ENCODE measurements around the gene CD82.

DNA sequence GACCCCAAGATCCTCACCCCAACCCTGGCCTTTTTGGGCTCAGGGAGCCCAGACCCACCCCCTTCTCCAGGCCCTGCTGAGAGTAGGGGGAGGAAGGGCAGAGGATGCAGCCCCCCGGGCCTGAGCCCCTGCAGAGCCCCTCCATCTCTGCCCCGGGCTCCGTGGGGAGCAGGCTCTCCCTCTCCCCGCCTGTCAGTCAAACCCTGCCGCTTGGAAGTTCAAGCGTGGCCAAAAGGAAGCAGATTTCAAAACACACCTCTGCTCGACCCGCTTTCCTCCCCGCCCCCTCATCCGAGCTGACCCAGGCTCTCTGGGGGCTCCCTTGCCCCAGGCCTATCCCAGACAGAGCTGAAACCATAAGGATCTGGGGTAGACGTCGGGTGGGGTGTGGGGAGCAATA, 39.0 kb upstream of the CD82 start:
- TF ChIP-seq POLR2AphosphoS5 (IDR thresholded peaks at IDR 0.05; ENCODE audit: low read depth, low read length) (no peak), GABPA (IDR thresholded peaks at IDR 0.05; ENCODE audit: low read depth) (no peak), USF2 (IDR thresholded peaks at IDR 0.05; ENCODE audit: borderline replicate concordance, low read depth, low read length) (no peak), TAF1 (IDR thresholded peaks at IDR 0.05; ENCODE audit: borderline replicate concordance, low read depth, low read length) (no peak), RFX5 (IDR thresholded peaks at IDR 0.05; ENCODE audit: low read length) (no peak), ELF1 (IDR thresholded peaks at IDR 0.05) (no peak), EP300 (IDR thresholded peaks at IDR 0.05; ENCODE audit: borderline replicate concordance in 1 of 2, low read depth in 1 of 2, low read length in 1 of 2) (no peak), PBX3 (IDR thresholded peaks at IDR 0.05) (no peak), FOXM1 (IDR thresholded peaks at IDR 0.05; ENCODE audit: low read depth) (no peak), MEF2A (IDR thresholded peaks at IDR 0.05; ENCODE audit: borderline replicate concordance, low read depth) (no peak), RAD21 (IDR thresholded peaks at IDR 0.05; ENCODE audit: low read length) (no peak)
- TF ChIP-seq, protein P1, sequence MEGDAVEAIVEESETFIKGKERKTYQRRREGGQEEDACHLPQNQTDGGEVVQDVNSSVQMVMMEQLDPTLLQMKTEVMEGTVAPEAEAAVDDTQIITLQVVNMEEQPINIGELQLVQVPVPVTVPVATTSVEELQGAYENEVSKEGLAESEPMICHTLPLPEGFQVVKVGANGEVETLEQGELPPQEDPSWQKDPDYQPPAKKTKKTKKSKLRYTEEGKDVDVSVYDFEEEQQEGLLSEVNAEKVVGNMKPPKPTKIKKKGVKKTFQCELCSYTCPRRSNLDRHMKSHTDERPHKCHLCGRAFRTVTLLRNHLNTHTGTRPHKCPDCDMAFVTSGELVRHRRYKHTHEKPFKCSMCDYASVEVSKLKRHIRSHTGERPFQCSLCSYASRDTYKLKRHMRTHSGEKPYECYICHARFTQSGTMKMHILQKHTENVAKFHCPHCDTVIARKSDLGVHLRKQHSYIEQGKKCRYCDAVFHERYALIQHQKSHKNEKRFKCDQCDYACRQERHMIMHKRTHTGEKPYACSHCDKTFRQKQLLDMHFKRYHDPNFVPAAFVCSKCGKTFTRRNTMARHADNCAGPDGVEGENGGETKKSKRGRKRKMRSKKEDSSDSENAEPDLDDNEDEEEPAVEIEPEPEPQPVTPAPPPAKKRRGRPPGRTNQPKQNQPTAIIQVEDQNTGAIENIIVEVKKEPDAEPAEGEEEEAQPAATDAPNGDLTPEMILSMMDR (IDR thresholded peaks at IDR 0.05), result no peak
- TF ChIP-seq, protein P2, sequence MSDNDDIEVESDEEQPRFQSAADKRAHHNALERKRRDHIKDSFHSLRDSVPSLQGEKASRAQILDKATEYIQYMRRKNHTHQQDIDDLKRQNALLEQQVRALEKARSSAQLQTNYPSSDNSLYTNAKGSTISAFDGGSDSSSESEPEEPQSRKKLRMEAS (IDR thresholded peaks at IDR 0.05; ENCODE audit: low read depth), result no peak
